IMR-90 (cell line): Measurements from ENCODE around the gene DUS2.

Experiments used
- CEBPB ChIP-seq: IDR thresholded peaks from 2 replicates; pipeline ENCODE4 v1.6.1; 2012; ENCODE audit warnings: low read depth, low read length, improper control_type of control experiment
- FOS ChIP-seq: fragments of 150-350 bp; IDR thresholded peaks from 2 replicates; pipeline ENCODE4 v1.6.1; 2016; ENCODE audit warnings: low read depth, low read length
- MAZ ChIP-seq: IDR thresholded peaks from 2 replicates; pipeline ENCODE4 v1.6.1; 2012; ENCODE audit warnings: low read depth, mild to moderate bottlenecking, low read length, improper control_type of control experiment, moderate library complexity, borderline replicate concordance
- POLR2A ChIP-seq: IDR thresholded peaks from 2 replicates; pipeline ENCODE4 v1.6.1; 2012; ENCODE audit warnings: mild to moderate bottlenecking, low read depth, low read length
- RAD21 ChIP-seq: IDR thresholded peaks from 2 replicates; pipeline ENCODE4 v1.6.1; 2012; ENCODE audit warnings: low read length, improper control_type of control experiment
- RCOR1 ChIP-seq: IDR thresholded peaks from 2 replicates; pipeline ENCODE4 v1.6.1; 2012; ENCODE audit warnings: mild to moderate bottlenecking, low read length, improper control_type of control experiment; ENCODE audit not compliant: insufficient replicate concordance
- SMC3 ChIP-seq: fragments of 150-350 bp; IDR thresholded peaks from 2 replicates; pipeline ENCODE4 v1.6.1; 2016; ENCODE audit warnings: low read depth, mild to moderate bottlenecking, antibody characterized with exemption, low read length, moderate library complexity
- USF2 ChIP-seq: fragments of 150-350 bp; IDR thresholded peaks from 2 replicates; pipeline ENCODE4 v1.6.1; 2017; ENCODE audit warnings: mild to moderate bottlenecking, antibody characterized with exemption, low read length, low read depth
- TF ChIP-seq, protein P1 (sequence below): conservative IDR thresholded peaks from 2 replicates; pipeline ENCODE4 v1.5.1; 2012; ENCODE audit warnings: mild to moderate bottlenecking, low read depth, low read length, improper control_type of control experiment

DNA sequence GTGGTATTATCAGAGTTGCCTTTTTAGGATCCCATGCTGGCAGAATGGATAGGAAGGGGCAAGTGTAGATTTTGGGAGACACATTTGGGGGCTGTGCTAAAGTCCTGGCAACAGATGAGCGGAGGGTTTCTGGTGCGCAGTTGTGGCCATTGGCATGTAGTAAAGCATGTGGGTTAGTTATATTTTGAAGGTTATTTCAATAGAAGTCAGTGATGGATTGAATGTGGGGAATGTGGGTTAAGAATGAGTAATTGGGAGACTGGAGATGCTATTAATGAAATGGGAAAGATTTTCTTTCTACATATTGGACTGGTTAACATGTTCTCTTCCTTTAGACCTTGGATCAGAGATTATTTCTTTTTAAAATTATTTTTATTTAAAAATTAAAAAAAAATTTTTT lies 10.0 kb downstream of the DUS2 start:
- TF ChIP-seq SMC3 = no peak
- TF ChIP-seq, protein P1, sequence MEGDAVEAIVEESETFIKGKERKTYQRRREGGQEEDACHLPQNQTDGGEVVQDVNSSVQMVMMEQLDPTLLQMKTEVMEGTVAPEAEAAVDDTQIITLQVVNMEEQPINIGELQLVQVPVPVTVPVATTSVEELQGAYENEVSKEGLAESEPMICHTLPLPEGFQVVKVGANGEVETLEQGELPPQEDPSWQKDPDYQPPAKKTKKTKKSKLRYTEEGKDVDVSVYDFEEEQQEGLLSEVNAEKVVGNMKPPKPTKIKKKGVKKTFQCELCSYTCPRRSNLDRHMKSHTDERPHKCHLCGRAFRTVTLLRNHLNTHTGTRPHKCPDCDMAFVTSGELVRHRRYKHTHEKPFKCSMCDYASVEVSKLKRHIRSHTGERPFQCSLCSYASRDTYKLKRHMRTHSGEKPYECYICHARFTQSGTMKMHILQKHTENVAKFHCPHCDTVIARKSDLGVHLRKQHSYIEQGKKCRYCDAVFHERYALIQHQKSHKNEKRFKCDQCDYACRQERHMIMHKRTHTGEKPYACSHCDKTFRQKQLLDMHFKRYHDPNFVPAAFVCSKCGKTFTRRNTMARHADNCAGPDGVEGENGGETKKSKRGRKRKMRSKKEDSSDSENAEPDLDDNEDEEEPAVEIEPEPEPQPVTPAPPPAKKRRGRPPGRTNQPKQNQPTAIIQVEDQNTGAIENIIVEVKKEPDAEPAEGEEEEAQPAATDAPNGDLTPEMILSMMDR = no peak
- TF ChIP-seq POLR2A = no peak
- TF ChIP-seq RCOR1 = no peak
- no peak for TF ChIP-seq RAD21
- TF ChIP-seq CEBPB = no peak
- no peak for TF ChIP-seq USF2
- no peak for TF ChIP-seq MAZ
- no peak for TF ChIP-seq FOS
